Muscle of arm (tissue), 12 donors: Measurements from ENCODE around the gene TMEM201. TPM values are rescaled to one million over a fixed set of nuclear protein-coding genes. Genes with fewer than 3 reads are reported as not detected.

Experiments used
- DNase-seq: peaks from one replicate; pipeline ENCODE4 v3.0.0-alpha.2; 2013
- polyA plus RNA-seq, 12 donors: library from polyadenylated mRNA; unstranded; fragments of 120-200 nt; gene quantifications; one replicate each; pipeline ENCODE4 v1.2.1, GENCODE V29; 2013; ENCODE audit not compliant: insufficient read length in 12 of 12

The TMEM201 gene
- polyA plus RNA-seq, 12 donors, result 11.3 to 21.7 (median 15.1) TPM; not detected in 1

DNA sequence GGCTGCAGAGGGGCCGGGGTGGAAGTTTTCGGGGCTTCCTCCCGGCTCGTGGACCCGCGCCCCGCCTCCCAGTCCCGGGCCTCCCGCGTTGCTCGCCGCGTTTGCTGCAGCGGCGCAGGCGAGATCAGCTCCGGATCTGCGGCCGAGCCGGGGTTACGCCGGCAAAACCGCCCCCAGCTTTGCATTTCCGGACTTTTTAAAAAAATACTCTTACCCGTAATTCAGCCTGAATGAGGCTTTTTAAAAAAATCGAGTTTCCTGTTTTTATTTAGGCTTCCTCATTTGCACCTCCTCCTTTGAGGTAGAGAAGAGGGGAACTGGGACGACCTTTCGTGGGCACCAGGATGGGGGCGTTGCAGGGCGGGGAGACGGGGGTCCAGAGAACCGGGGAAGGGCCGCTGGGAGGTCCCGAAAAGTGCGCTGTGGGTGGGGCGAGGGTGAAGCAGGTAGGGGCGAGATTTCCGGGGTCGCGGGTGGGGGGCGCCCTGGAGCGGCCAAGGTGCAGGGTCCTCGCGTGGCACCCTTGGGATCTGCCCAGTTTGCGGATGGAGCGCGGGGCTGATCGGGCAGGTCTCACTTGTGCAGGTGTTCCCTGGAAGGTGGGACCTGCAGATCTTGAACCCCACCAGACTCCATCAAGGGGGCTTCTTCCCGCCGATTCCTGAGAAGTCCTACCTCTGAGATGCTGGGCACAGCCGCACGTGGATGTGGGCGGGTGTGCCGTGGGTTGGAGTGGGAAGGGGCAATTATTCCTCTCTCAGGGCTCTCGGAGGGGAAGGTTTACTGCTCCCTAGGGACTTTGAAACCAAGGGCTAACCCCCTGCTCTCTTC, 63.9 kb downstream of the TMEM201 start:
- no peak for DNase-seq

DNA sequence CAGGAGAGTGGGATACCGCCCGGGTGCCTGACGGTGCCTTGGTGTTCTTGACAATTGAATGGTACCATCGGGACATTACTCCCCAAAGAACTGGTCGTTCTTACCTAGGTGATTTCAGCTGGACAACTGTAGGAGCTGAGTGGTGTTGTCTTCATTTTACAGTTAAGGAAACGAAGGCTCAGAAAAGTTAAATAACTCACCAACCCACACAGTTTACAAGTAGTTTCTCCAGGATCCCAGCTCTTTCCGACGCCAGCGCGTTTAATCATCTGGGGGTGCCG, 64.4 kb downstream of the TMEM201 start:
- DNase-seq, result no peak

GRCh38 chr1:9653491-9654050, 64.9 kb downstream of the TMEM201 start:
- no peak for DNase-seq

DNA sequence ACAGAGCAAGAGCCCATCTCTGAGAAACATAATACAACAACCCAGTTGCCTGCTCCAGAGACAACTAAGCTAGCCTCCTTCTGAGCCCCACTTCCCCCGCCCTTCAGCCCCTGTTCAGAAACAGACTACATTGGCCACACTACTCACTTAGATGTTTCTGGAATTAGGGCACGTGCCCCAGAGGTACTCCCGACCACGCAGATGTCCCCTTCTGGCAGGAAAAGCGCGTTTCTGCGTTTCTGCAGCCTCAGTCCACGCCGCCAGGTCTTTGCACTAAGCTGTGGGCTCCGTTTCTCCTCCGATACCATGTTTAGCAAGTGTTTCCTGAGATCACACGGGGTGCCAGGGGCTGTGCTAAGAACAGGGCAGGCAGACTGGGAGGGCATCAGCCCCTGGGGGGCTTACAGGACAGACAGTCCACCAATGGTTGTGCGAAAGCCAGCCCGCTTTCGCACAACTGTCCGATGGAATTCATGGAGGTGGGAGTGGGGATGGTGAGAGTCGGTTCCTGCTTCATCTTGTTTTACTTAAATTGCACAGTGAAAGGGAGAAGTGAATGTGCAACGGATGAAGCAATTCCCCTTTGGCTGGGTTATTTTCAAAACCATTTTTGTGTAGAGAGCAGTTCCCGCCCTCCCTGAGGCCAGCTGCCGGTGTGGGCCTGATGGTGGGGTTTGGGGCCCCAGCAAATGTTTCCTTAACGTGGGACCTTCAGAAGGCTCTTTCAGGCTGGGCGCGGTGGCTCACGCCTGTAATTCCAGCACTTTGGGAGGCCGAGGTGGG, 65.5 kb downstream of the TMEM201 start:
- DNase-seq, result no peak

GRCh38 chr1:9654834-9655723, 66.4 kb downstream of the TMEM201 start:
- DNase-seq, result no peak

- no peak for DNase-seq
Observed at GRCh38 chr1:9655836-9656235, 67.1 kb downstream of the TMEM201 start.

DNA sequence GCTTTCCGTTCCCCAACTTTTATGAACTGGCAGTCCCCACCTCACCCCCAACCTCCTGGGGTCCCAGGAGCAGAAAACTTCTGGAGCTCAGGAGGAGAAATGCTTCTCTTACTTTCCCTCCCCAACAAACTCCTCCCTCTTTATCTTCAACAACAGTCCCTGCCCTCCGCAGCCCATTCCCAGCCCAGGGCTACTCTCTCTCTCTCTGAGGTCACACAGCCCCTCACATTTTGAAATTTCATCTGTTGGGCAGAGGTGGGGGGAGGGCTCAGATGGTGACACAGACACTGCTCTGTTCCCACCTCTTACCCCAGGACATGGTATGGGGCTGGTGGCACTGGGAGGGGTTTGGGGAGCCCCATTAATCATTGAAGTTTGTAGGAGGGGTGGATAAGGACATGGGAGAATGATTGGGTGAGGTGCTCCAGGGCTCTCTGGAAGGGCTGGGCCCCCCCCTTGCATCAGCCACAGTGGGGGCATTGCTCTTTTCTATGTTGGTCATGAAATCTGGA, 68.9 kb downstream of the TMEM201 start:
- DNase-seq, result no peak

- DNase-seq, result no peak
Observed at GRCh38 chr1:9658199-9658598, 69.5 kb downstream of the TMEM201 start.

GRCh38 chr1:9659328-9659727, 70.6 kb downstream of the TMEM201 start:
- no peak for DNase-seq

- DNase-seq, result no peak
Observed at GRCh38 chr1:9663257-9663656, 74.5 kb downstream of the TMEM201 start.

Other genes with a start within 250 kb of the TMEM201 start
- 1 to 10 TPM in 10 of 12 donors, not detected in 2; 1.0 to 2.4 (median 1.5) TPM for gene SLC25A33, start 49.4 kb upstream of the TMEM201 start, polyA plus RNA-seq
- gene PIK3CD, start 62.8 kb downstream of the TMEM201 start, polyA plus RNA-seq, result 1 to 10 TPM in 11 of 12 donors, not detected in 1; 1.4 to 7.6 (median 2.6) TPM
- 100 to 1,000 TPM in 1 of 12 donors, 10 to 100 TPM in 10, not detected in 1; 60.7 to 107 (median 71.4) TPM for gene CLSTN1, start 235.1 kb downstream of the TMEM201 start, polyA plus RNA-seq